GM21786 (cell line): ENCODE data around the gene NOPCHAP1.
A peak's percentile ranks its signal among the peaks of the same experiment; 100 is the strongest.

Experiments used
- ATAC-seq: cut with Tn5 transposase; IDR thresholded peaks from one replicate; pipeline ENCODE4 v1.9.1; 2021; ENCODE audit not compliant: unreplicated experiment

NOPCHAP1 gene

DNA sequence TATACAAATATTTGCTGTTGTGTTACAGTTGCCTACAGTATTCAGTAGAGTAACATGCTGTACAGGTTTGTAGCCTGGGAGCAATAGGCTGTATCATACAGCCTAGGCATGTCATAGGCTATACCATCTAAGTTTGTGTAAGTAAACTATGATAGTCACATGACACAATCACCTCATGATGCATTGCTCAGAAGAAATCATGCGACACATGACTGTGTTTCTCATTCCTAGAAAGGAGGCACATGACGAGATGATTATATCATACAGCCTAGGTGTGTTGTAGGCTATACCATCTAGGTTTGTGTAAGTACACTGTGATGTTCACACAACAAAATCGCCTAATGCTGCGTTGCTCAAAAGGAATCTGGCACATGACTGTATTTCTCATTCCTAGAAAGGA is 31.9 kb downstream of the NOPCHAP1 start:
- ATAC-seq, result no peak

DNA sequence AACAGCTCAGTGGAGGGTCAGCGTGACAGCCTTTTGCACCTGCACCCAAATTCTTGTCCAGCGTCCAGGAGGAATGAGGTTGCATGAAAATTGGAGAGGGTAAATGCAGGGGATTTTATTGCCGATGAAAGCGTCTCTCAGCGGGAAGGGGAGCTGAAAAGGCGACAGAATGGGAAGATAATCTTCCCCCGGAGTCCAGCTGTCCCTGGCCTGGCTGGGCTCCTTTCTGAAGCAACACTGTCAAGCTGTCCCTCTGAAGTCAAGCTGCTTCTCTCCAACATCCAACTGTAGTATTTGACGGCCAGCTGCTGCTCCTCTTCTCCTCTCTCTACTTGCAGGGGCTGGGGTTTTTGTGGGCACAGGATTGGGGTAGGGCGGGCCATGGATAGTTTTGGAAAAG is 32.7 kb downstream of the NOPCHAP1 start:
- ATAC-seq, result no peak

DNA sequence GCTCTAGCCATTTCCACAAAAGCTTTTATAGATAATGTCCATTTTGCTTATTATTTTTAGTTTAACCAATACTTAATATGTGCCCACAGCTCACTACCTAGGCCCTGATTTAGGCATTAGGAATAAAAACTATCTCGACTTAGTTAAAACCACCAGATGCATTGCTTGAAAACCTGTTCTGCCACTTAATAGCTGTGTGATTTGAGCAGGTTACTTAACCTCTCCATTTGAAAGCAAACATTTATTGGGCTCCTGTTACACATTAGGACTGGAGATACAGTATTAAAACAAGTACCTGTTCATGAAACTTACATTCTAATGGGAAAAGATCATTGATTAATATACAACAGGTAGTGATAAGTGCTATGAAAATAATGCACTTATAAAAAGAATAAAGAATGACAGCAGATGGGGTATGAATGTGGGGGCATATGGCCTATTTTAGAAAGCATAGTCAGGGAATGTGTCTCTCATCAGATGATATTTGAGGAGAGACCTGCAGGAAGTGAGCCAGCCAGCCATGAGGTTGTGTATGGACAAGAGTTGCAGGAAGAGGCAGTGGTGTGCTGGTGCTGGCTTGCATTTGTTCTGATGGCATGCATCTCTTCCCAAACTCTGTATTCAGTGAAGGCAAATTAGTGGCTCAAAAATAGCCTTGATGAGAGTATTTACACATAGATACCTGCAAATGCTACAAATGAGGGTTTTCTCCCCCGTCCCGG is 34.3 kb downstream of the NOPCHAP1 start:
- ATAC-seq, result no peak

DNA sequence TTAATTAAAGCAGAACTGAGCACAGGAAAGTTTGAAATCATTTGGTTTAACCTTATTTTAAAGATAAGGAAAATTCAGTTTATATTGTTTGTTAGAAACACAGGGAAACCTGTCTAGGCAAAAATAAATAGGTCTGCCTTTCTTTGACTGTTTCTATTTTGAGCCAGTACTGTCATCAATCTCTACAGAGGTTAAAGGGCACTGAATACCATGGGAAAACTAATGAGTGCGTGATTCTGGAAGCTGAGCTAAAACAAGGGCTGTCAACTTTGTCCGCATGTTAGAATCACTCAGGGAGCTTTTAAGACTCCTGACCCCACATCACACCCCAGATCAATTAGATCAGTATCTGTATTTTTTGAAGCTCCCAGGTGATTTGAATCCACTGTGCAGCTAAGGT is 38.8 kb downstream of the NOPCHAP1 start:
- ATAC-seq, result no peak

DNA sequence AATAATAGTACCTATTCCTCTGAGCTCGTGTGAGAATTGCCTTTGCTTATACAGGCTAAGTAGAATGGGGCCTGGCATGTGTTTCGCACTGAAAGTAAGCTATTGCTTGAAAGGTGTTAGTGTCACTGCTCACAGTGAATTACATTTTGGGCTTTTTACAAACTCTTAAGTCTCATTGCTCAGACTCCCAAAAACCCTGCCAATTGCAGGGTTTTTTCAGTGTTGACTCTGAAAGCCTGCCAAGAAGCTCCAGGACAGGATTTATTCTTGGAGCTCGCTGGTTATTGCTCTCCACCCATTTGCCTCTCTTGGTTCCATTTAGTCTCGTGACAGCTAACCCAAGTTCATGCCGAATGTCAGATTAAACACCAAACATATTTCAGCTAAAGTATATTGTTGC is 39.8 kb downstream of the NOPCHAP1 start:
- no peak for ATAC-seq

DNA sequence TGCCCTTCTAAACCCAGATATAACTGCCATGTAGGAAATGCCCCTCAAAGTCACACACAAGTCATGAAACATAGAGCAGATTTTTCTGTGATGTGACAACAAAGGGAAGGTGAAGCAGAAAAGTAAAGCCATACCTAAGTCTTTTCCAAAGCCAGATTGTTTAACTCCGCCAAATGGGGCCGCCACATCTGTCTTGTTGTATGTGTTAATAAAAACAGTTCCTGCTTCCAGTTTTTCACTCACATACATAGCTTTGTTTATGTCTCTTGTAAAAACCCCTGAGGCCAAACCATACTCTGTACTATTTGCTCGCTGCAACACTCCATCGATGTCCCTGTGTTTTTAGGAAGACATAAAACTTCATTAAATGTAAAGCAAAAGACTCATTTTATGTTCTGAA is 40.3 kb downstream of the NOPCHAP1 start:
- ATAC-seq, result no peak

DNA sequence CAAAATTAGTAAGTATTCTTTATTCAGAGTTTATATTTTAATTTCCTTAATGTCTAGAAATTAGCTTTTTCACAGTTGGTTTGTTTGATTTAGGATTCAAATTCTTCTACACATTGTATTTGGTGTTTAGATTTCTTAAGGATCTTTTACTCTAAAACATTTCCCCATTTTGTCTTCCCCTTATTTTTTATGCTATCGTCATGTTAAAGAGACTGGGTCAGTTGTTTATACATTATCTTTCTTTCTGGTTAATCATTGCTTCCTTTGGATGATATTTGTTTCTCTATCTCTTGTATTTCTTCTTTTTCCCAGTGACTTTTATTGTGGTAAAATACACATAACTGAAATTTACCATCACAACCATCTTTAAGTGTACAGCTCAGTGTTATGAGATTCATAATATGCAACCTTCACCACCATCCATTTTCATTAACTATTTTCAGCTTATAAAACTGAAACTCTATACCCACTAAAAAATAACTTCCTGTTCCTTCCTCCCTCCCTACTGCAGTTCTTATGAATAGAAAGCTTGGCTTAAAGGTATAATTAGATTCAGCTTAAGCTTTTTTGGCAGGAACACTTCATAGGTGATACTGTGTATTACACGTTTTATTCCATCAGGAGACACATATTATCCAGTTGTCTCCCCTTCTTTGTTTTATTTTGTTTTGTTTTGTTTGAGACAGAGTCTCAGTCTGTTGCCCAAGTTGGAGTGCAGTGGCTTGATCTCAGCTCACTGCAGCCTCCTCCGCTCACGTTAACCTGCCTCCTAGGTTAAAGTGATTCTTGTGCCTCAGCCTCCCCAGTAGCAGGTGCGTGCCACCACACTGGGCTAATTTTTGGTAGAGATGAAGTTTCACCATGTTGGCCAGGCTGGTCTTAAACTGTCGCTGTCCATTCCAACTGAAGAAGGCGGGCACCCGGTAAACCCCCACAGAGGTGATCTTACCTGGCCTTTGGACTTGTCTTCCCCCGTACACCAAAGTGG is 45.0 kb downstream of the NOPCHAP1 start:
- peak; percentile 95 for ATAC-seq

DNA sequence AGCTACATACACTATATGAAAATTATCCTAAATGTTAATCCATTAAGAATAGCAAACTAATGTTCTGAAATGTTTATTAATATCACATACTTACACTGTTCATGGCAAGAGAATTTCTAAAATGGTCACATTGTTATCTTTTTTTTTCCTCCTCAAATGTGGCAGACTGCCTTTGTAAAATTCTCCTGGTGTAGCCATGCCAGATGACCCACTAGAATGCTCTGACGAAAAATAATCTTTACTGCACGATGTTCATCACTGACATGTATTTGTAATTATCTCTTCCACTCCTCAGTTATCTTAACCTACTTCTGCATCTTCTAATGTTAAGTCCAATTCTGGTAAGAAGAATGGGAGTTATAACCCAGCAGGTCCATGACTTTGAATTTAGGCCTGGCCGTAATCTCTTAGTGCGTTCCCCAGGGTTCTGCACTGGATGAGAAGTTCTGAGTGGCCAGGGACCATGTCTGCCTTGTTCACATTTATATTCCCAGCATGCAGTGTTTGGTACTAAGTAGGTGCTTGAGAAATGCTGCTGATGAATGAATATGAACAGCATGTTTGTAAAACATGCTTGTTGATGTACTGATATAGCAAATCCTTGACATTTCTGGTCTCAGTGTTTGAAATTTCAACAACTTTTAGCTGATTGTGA is 46.7 kb downstream of the NOPCHAP1 start:
- ATAC-seq, result no peak

DNA sequence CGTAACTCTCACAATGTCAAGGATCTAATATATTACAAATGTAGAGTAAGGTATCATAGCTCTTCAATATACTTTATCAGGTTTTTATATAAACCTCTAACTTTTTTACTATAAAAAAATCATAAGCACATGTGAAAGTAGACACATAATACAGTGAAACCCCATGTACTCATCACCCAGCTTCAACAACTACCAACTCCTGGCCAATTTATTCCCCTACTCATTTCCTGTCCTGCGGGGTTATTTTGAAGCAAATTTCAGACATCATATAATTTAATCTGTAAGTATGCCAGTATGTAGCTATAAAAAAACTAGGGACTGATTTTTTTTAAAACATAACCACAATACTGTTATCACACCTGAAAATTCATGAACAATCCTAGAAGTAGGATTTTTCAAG is 47.7 kb downstream of the NOPCHAP1 start:
- no peak for ATAC-seq
